ENCODE results near the gene LTB. TPM values are rescaled to one million over a fixed set of nuclear protein-coding genes. Genes with fewer than 3 reads are reported as not detected.

The LTB gene
- total RNA-seq, 1 donor from 2014 or later: 155 TPM

DNA sequence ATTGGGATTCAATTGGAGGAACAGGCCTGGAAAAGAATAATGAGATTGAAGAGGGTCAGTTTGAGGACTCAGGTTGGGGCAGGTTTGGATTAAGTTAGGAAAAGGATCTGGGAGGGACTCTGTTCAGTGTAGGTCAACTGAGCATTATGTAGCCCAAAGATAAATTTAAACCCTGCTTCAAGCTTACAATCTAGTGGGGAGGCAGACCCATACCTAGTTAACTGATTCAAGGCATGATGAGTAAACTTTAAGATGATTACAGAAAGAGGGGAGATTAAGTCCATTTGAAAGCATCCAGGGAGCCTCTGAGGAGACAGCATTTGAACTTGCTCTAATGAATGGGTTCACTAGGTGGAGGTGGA lies 21.5 kb downstream of the LTB start:
- POLR2A ChIA-PET: interaction anchor here (0.6 to 9.2 kb wide), 13 partner anchors 9 to 1467 kb away, joined by 4 to 580 read pairs (median 19); partner anchors contain the start of genes ATP6V1G2, BAG6, DDX39B and LST1
- no peak for DNase-seq
- Mint-ChIP-seq H3K9me3 (no peaks in the 10 kb centered on the region), H3K36me3 (ENCODE audit: low read depth) (peaks cover 31% of the 10 kb centered on the region), H3K27me3 (no peaks in the 10 kb centered on the region), H3K4me3 (peak overlapping the region; percentile 83), H3K4me1 (peaks cover 95% of the 10 kb centered on the region), H3K27ac (peak overlapping the region; percentile 94)
- ATAC-seq (ENCODE audit: low read depth): no peak
- CTCF ChIA-PET: interaction anchor here (1.0 to 25.8 kb wide), 4 partner anchors 10 to 37 kb away, joined by 3 to 773 read pairs (median 316); partner anchors contain the start of genes LST1, LTA, LTB and NCR3
- TF ChIP-seq, protein P1, sequence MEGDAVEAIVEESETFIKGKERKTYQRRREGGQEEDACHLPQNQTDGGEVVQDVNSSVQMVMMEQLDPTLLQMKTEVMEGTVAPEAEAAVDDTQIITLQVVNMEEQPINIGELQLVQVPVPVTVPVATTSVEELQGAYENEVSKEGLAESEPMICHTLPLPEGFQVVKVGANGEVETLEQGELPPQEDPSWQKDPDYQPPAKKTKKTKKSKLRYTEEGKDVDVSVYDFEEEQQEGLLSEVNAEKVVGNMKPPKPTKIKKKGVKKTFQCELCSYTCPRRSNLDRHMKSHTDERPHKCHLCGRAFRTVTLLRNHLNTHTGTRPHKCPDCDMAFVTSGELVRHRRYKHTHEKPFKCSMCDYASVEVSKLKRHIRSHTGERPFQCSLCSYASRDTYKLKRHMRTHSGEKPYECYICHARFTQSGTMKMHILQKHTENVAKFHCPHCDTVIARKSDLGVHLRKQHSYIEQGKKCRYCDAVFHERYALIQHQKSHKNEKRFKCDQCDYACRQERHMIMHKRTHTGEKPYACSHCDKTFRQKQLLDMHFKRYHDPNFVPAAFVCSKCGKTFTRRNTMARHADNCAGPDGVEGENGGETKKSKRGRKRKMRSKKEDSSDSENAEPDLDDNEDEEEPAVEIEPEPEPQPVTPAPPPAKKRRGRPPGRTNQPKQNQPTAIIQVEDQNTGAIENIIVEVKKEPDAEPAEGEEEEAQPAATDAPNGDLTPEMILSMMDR (IDR thresholded peaks at IDR 0.05): no peak
- intact Hi-C loops (cut with micrococcal nuclease): loop anchor here (1.0 to 10.0 kb wide), 5 partner anchors 8 to 1064 kb away; partner anchors contain the start of genes LTA and PPP1R18

DNA sequence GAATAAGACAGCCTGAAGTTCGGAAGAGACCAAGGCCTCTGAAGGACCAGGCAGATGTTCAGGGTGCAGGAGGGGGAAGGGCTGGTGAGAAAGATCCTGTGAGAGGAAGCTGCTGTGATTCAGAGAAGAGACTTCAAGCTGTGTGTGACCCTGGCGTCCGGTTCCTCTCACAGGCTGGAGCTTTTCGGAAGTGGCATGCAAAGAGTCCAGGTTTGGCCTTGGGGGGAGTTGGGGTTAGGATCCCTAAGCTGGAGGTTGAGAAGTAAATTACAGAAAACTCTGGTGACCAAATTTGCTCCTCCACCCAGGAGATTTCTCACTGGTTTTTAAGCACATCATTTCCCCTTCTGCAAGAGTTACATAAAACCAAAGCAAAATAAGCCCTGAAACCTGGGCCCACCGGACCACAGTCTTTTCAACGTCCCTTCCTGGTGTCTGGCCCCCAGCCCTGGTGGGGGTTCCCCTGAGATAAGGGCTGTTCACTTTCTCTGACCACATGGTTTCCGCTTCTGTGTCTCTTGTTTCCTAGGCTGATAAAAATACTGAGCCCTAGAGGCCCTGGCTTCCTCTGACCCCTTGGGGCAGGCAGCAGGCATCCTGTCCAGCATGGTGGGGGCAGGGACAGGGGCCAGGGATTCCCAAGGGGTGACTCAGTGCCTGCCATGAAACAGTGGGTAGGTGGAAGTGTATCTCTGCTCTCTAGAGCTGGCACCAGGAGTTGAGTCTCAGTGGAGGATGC lies 22.1 kb downstream of the LTB start:
- H3K4me3 Mint-ChIP-seq: peak overlapping the region; percentile 83
- ChIA-PET POLR2A (interaction anchor here (0.9 to 9.2 kb wide), 15 partner anchors 9 to 1412 kb away, joined by 3 to 580 read pairs (median 17); partner anchors contain the start of genes ATP6V1G2, BAG6, DDX39B and GPANK1), CTCF (interaction anchor here (1.0 to 25.8 kb wide), 4 partner anchors 10 to 38 kb away, joined by 3 to 773 read pairs (median 316); partner anchors contain the start of genes LST1, LTA, LTB and NCR3)
- TF ChIP-seq, protein P1 (IDR thresholded peaks at IDR 0.05): no peak
- H3K9me3 Mint-ChIP-seq: no peaks in the 10 kb centered on the region
- DNase-seq (peak; percentile 52), ATAC-seq (ENCODE audit: low read depth) (peak; percentile 67)
- no peaks in the 10 kb centered on the region for H3K27me3 Mint-ChIP-seq
- H3K4me1 Mint-ChIP-seq: peaks cover 90% of the 10 kb centered on the region
- peak overlapping the region; percentile 94 for H3K27ac Mint-ChIP-seq
- H3K36me3 Mint-ChIP-seq (ENCODE audit: low read depth): peaks cover 26% of the 10 kb centered on the region
- intact Hi-C loops (cut with micrococcal nuclease): loop anchor here (1.0 to 10.0 kb wide), 7 partner anchors 8 to 1065 kb away; partner anchors contain the start of genes LTA, NFKBIL1 and PPP1R18

DNA sequence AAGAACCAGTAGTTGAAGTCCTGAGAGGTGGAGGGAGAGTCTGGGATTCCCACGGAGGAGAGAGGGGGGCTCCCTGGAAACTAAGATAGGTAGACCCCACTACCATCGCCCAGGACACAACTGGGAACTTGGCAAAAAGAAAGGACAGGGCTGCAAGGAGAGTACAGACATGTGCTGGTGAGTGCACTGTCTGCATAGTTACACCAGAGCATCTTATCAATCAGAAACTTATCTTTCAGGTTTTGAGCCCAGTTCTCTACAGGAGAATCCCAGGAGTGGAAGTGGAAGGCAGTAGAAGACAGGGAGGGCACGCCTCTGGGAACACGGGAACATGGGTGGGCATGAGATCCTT lies 22.6 kb downstream of the LTB start:
- TF ChIP-seq, protein P1 (IDR thresholded peaks at IDR 0.05): no peak
- Mint-ChIP-seq H3K4me1 (peaks cover 89% of the 10 kb centered on the region), H3K27me3 (no peaks in the 10 kb centered on the region), H3K4me3 (peak overlapping the region; percentile 83), H3K27ac (peak overlapping the region; percentile 94), H3K36me3 (ENCODE audit: low read depth) (peaks cover 21% of the 10 kb centered on the region), H3K9me3 (no peaks in the 10 kb centered on the region)
- no peak for DNase-seq
- ChIA-PET CTCF (interaction anchor here (1.0 to 25.8 kb wide), 4 partner anchors 9 to 38 kb away, joined by 3 to 773 read pairs (median 316); partner anchors contain the start of genes LST1, LTA, LTB and NCR3), POLR2A (interaction anchor here (0.6 to 9.2 kb wide), 18 partner anchors 9 to 1412 kb away, joined by 3 to 580 read pairs (median 8); partner anchors contain the start of genes ABHD16A, ATP6V1G2, BAG6 and C6orf47)
- intact Hi-C loops (cut with micrococcal nuclease): loop anchor here (1.0 kb wide), 2 partner anchors 12 to 21 kb away; partner anchors contain the start of gene NFKBIL1
- ATAC-seq (ENCODE audit: low read depth): peak; percentile 5

DNA sequence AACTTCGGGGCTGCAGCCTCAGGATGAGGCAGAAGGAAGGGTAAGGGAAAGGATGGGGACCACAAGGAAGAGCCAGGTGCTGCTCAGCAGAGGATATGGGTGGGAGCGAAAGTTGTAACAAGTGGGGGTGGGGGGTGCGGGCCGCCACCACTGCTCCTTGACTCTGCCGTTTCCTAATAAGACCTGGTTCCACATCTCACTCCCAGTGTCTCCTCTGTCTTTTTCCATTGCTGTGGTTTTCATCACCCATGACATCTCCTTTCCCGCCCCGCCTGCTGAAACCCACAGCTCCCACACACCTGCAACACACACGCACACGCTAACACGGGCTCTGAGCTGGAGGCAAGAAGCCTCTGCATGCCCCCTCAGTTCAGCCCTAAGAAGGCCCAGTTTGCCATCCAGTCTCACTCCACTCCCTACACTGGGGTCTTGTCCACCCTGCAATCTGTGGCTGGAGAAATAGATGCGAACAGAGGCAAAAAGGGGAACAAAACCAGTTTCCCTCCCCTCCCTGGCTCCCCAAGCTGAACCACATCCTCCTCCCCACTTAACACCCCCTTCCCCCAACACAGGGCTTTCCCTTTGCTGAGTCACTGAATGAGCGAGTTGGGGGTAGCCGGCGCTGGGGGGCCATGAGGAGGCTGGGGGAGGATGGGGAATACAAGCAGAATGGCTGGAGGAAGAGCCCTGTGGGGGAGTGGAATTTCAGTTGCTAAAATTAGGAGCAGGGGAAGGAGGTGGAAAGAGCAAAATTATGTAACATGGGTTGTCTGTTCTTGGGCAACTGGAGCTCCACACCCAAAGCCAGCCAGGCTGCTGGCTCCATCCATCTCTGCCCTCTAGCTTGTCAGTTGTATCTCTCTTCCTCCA lies 23.4 kb downstream of the LTB start:
- Mint-ChIP-seq H3K27me3 (no peaks in the 10 kb centered on the region), H3K27ac (peak overlapping the region; percentile 94), H3K4me1 (peaks cover 90% of the 10 kb centered on the region), H3K4me3 (peak overlapping the region; percentile 83), H3K36me3 (ENCODE audit: low read depth) (peaks cover 20% of the 10 kb centered on the region), H3K9me3 (no peaks in the 10 kb centered on the region)
- CTCF ChIA-PET: interaction anchor here (2.1 to 25.8 kb wide), 3 partner anchors 9 to 39 kb away, joined by 20 to 773 read pairs (median 611); partner anchors contain the start of genes LST1, LTA, LTB and NCR3
- POLR2A ChIA-PET: interaction anchor here (0.6 to 9.2 kb wide), 17 partner anchors 8 to 304 kb away, joined by 3 to 580 read pairs (median 8); partner anchors contain the start of genes ABHD16A, ATP6V1G2, BAG6 and C6orf47
- DNase-seq: peak; percentile 58
- ATAC-seq (ENCODE audit: low read depth): peak; percentile 43
- TF ChIP-seq, protein P1 (IDR thresholded peaks at IDR 0.05): no peak
- intact Hi-C loops (cut with micrococcal nuclease): loop anchor here (1.0 kb wide), 2 partner anchors 12 to 21 kb away; partner anchors contain the start of gene NFKBIL1
